BJ (cell line): Measurements from ENCODE around the gene RELL2. TPM values are rescaled to one million over a fixed set of nuclear protein-coding genes. Genes with fewer than 3 reads are reported as not detected.
A peak's percentile ranks its signal among the peaks of the same experiment; 100 is the strongest.

Experiments
- CTCF ChIA-PET: fragments of 350-600 bp; formaldehyde crosslinking; extraction: SDS; loops from one replicate; lab custom pipeline; 2021; ENCODE audit warnings: antibody characterized with exemption, inconsistent platforms; lab: Yijun Ruan, JAX
- POLR2A ChIA-PET: fragments of 300-600 bp; sonication (Branson Sonifier 250); formaldehyde crosslinking; extraction: SDS; loops from one replicate; lab custom pipeline; 2021; ENCODE audit warnings: antibody characterized with exemption; lab: Charles Lee
- DNase-seq: peaks from one replicate; pipeline ENCODE4 v3.0.0-alpha.2; 2011; ENCODE audit warnings: low read depth
- H3K27me3 ChIP-seq: 2 replicates; pipeline ENCODE4 v1.6.0; 2011; ENCODE audit warnings: low read length; ENCODE audit not compliant: control insufficient read depth, insufficient read depth
- H3K36me3 ChIP-seq: 2 replicates; pipeline ENCODE4 v1.5.1; 2011; ENCODE audit warnings: low read length; ENCODE audit not compliant: control insufficient read depth, insufficient read depth
- H3K4me3 ChIP-seq: 2 replicates; pipeline ENCODE4 v1.5.1; 2011; ENCODE audit warnings: low read depth, mild to moderate bottlenecking, control low read depth, low read length
- polyA minus RNA-seq: library from RNA; depleted of rRNA, polyadenylated mRNA; stranded (reverse); fragments of >200 nt; gene quantifications from 2 replicates; pipeline ENCODE4 v1.2.3, GENCODE V29; 2011; rRNA and poly(A)+ RNA removed
- polyA plus RNA-seq: library from polyadenylated mRNA; depleted of rRNA; stranded (reverse); fragments of >200 nt; gene quantifications from 2 replicates; pipeline ENCODE4 v1.2.3, GENCODE V29; 2011; rRNA removed
- TF ChIP-seq, protein P1 (sequence below): IDR thresholded peaks from 2 replicates; pipeline ENCODE4 v1.5.1; 2011; ENCODE audit warnings: low read depth, mild to moderate bottlenecking, control low read depth, inconsistent platforms, low read length, moderate library complexity; ENCODE audit not compliant: insufficient read depth

The RELL2 gene
- 3.7 and 5.0 TPM in 2 replicates for polyA plus RNA-seq
- polyA minus RNA-seq, result 2.5 and 3.3 TPM in 2 replicates

DNA sequence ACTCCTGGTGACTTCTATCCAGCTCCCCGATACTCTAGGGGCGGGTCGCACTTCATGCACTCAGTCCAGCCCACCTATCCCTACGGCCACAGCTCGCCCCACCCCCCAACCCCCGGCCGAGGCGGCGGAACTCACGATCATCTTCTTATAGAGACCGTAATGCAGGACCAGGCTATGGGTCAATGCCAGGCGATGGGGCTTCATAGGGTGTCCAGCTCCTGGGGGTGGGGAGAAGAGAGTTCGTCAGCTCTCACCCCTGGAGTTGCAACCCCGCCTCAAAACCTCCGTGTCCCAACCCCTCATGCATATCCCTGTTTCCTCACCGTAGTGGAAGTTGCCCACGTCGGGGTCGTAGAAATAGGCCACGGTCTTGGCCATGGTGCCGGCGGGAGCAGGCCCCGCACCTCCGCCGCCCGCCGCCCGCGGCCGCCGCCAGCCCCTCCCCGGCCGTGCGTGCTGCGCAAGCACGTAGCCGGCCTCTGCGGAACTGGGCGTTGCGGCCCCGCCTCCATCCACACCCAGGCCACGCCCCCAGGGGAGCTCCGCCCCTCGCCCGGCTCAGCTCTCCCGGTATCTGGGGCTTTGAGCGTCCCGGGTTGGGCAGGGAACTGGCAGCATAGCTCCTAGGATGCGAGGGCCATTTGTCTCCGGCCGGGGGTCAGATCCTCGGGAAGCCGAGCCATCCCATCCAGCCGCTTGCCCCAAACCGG, at the start of gene RELL2, which contains the start of gene HDAC3:
Gene RELL2, plus strand, starts transcription at position 585 of the 710 bp plus-strand sequence. CDS start 1,229 bp downstream, outside the sequence.
Gene HDAC3, minus strand, starts transcription at position 437 of the 710 bp plus-strand sequence. Its CDS starts 59 bp downstream, at position 378.
- TF ChIP-seq, protein P1, sequence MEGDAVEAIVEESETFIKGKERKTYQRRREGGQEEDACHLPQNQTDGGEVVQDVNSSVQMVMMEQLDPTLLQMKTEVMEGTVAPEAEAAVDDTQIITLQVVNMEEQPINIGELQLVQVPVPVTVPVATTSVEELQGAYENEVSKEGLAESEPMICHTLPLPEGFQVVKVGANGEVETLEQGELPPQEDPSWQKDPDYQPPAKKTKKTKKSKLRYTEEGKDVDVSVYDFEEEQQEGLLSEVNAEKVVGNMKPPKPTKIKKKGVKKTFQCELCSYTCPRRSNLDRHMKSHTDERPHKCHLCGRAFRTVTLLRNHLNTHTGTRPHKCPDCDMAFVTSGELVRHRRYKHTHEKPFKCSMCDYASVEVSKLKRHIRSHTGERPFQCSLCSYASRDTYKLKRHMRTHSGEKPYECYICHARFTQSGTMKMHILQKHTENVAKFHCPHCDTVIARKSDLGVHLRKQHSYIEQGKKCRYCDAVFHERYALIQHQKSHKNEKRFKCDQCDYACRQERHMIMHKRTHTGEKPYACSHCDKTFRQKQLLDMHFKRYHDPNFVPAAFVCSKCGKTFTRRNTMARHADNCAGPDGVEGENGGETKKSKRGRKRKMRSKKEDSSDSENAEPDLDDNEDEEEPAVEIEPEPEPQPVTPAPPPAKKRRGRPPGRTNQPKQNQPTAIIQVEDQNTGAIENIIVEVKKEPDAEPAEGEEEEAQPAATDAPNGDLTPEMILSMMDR, result no peak
- H3K36me3 ChIP-seq, result peaks cover 9% of the 10 kb centered on the region
- DNase-seq, result peak; percentile 59
- POLR2A ChIA-PET, result interaction anchor here (0.9 to 1.2 kb wide), 2 partner anchors 14 to 18 kb away, joined by 3 to 4 read pairs; partner anchors contain the start of gene FCHSD1
- no peaks in the 10 kb centered on the region for H3K27me3 ChIP-seq
- CTCF ChIA-PET, result interaction anchor here (0.5 to 10.9 kb wide), 13 partner anchors 9 to 78 kb away, joined by 3 to 107 read pairs (median 4); partner anchors contain the start of genes DIAPH1 and FCHSD1
- H3K4me3 ChIP-seq, result peak within 1 kb of the TSS; percentile 92

- H3K27me3 ChIP-seq, result no peaks in the 10 kb centered on the region
- no peak overlapping the region for H3K4me3 ChIP-seq
- no peak for DNase-seq
- H3K36me3 ChIP-seq, result no peaks in the 10 kb centered on the region
- ChIA-PET POLR2A (no interaction called here), CTCF (interaction anchor here (1.2 to 8.1 kb wide), 4 partner anchors 17 to 28 kb away, joined by 3 to 270 read pairs (median 8); partner anchors contain the start of gene DIAPH1)
- TF ChIP-seq, protein P1, result no peak
These were observed 46.7 kb upstream of the RELL2 start for GRCh38 chr5:141590127-141590526.

- ChIA-PET POLR2A (no interaction called here), CTCF (interaction anchor here (0.7 to 8.7 kb wide), 3 partner anchors 18 to 45 kb away, joined by 3 to 81 read pairs (median 5); partner anchors contain the start of gene DIAPH1)
- no peak overlapping the region for H3K4me3 ChIP-seq
- TF ChIP-seq, protein P1, result no peak
- H3K36me3 ChIP-seq, result no peaks in the 10 kb centered on the region
- no peak for DNase-seq
- no peaks in the 10 kb centered on the region for H3K27me3 ChIP-seq
These were observed 39.9 kb upstream of the RELL2 start for GRCh38 chr5:141596867-141597266.

DNA sequence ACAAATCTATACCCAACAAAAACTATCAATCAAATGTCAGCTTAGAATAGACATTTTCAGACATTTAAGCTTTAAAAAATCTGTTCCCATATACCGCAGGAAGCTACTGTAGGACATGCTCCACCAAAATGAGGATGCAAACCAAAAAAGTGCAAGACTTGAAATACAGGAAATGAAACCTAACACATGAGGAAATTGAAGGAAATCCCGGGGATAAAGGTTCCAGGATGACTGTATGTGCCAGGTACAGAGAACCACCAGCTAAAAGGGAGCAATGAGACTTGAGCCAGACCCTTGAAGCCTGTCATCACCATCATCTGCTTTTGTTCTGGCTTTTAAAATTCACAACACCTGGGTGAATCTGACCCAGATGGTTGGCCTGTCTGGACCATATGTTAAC, 39.4 kb upstream of the RELL2 start:
- TF ChIP-seq, protein P1, result no peak
- H3K27me3 ChIP-seq, result no peaks in the 10 kb centered on the region
- H3K36me3 ChIP-seq, result no peaks in the 10 kb centered on the region
- ChIA-PET CTCF (interaction anchor here (0.7 to 8.7 kb wide), 5 partner anchors 17 to 65 kb away, joined by 3 to 81 read pairs (median 4); partner anchors contain the start of genes DIAPH1, HDAC3 and RELL2), POLR2A (no interaction called here)
- no peak overlapping the region for H3K4me3 ChIP-seq
- DNase-seq, result no peak

GRCh38 chr5:141597814-141598213, 39.0 kb upstream of the RELL2 start:
- Histone ChIP-seq H3K36me3 (no peaks in the 10 kb centered on the region), H3K4me3 (no peak overlapping the region), H3K27me3 (no peaks in the 10 kb centered on the region)
- POLR2A ChIA-PET, result interaction anchor here (0.6 kb wide), 1 partner anchor 21 kb away, joined by 5 read pairs; the partner anchor contains the start of gene DIAPH1
- TF ChIP-seq, protein P1, result no peak
- no peak for DNase-seq
- CTCF ChIA-PET, result interaction anchor here (0.7 to 8.7 kb wide), 5 partner anchors 17 to 64 kb away, joined by 3 to 81 read pairs (median 4); partner anchors contain the start of genes DIAPH1, HDAC3 and RELL2
